ENCODE results near the gene CDC7.

Gene CDC7

GRCh38 chr1:91549041-91549735 lies 48.5 kb downstream of the CDC7 start:
- H3K4me1 ChIP-seq (ENCODE audit: insufficient read depth, low read length), result no peaks in the 10 kb centered on the region
- no peaks in the 10 kb centered on the region for H3K36me3 ChIP-seq (ENCODE audit: insufficient read depth, low read length)
- no peak overlapping the region for H3K9ac ChIP-seq (ENCODE audit: low read depth, low read length)
- H3K27me3 ChIP-seq (ENCODE audit: insufficient read depth, low read length), result no peaks in the 10 kb centered on the region
- H3K9me3 ChIP-seq (ENCODE audit: insufficient read depth, low read depth, low read length), result no peaks in the 10 kb centered on the region
- H3K27ac ChIP-seq (ENCODE audit: low read depth, low read length), result no peak overlapping the region
- 82% methylated on average over 1 of the region's 2 CpGs for WGBS
- H3K4me3 ChIP-seq (ENCODE audit: low read length), result no peak overlapping the region

GRCh38 chr1:91550961-91551360 lies 50.3 kb downstream of the CDC7 start:
- H3K9me3 ChIP-seq (ENCODE audit: insufficient read depth, low read depth, low read length), result no peaks in the 10 kb centered on the region
- H3K27ac ChIP-seq (ENCODE audit: low read depth, low read length), result no peak overlapping the region
- no peaks in the 10 kb centered on the region for H3K27me3 ChIP-seq (ENCODE audit: insufficient read depth, low read length)
- H3K9ac ChIP-seq (ENCODE audit: low read depth, low read length), result no peak overlapping the region
- H3K36me3 ChIP-seq (ENCODE audit: insufficient read depth, low read length), result no peaks in the 10 kb centered on the region
- WGBS, result 93% methylated on average over 1 of the region's 2 CpGs
- H3K4me1 ChIP-seq (ENCODE audit: insufficient read depth, low read length), result no peaks in the 10 kb centered on the region
- H3K4me3 ChIP-seq (ENCODE audit: low read length), result no peak overlapping the region

- no peaks in the 10 kb centered on the region for H3K36me3 ChIP-seq (ENCODE audit: insufficient read depth, low read length)
- no peak overlapping the region for H3K4me3 ChIP-seq (ENCODE audit: low read length)
- H3K4me1 ChIP-seq (ENCODE audit: insufficient read depth, low read length), result no peaks in the 10 kb centered on the region
- no peak overlapping the region for H3K9ac ChIP-seq (ENCODE audit: low read depth, low read length)
- no peaks in the 10 kb centered on the region for H3K9me3 ChIP-seq (ENCODE audit: insufficient read depth, low read depth, low read length)
- H3K27ac ChIP-seq (ENCODE audit: low read depth, low read length), result no peak overlapping the region
- H3K27me3 ChIP-seq (ENCODE audit: insufficient read depth, low read length), result no peaks in the 10 kb centered on the region
Measured at GRCh38 chr1:91552091-91552490, 51.4 kb downstream of the CDC7 start.

GRCh38 chr1:91552596-91552995 lies 51.9 kb downstream of the CDC7 start:
- Histone ChIP-seq H3K9me3 (ENCODE audit: insufficient read depth, low read depth, low read length) (no peaks in the 10 kb centered on the region), H3K36me3 (ENCODE audit: insufficient read depth, low read length) (no peaks in the 10 kb centered on the region), H3K27ac (ENCODE audit: low read depth, low read length) (no peak overlapping the region), H3K27me3 (ENCODE audit: insufficient read depth, low read length) (no peaks in the 10 kb centered on the region), H3K4me1 (ENCODE audit: insufficient read depth, low read length) (no peaks in the 10 kb centered on the region), H3K4me3 (ENCODE audit: low read length) (no peak overlapping the region), H3K9ac (ENCODE audit: low read depth, low read length) (no peak overlapping the region)
- WGBS, result 83% methylated on average over 1 of the region's 2 CpGs

- no peaks in the 10 kb centered on the region for H3K9me3 ChIP-seq (ENCODE audit: insufficient read depth, low read depth, low read length)
- H3K27ac ChIP-seq (ENCODE audit: low read depth, low read length), result no peak overlapping the region
- no peak overlapping the region for H3K9ac ChIP-seq (ENCODE audit: low read depth, low read length)
- no peaks in the 10 kb centered on the region for H3K4me1 ChIP-seq (ENCODE audit: insufficient read depth, low read length)
- H3K4me3 ChIP-seq (ENCODE audit: low read length), result no peak overlapping the region
- H3K27me3 ChIP-seq (ENCODE audit: insufficient read depth, low read length), result no peaks in the 10 kb centered on the region
- no peaks in the 10 kb centered on the region for H3K36me3 ChIP-seq (ENCODE audit: insufficient read depth, low read length)
- 82% methylated on average over 3 of the region's 3 CpGs for WGBS
Measured at GRCh38 chr1:91553177-91553591, 52.5 kb downstream of the CDC7 start.

- Histone ChIP-seq H3K36me3 (ENCODE audit: insufficient read depth, low read length) (no peaks in the 10 kb centered on the region), H3K27me3 (ENCODE audit: insufficient read depth, low read length) (no peaks in the 10 kb centered on the region), H3K9ac (ENCODE audit: low read depth, low read length) (no peak overlapping the region), H3K9me3 (ENCODE audit: insufficient read depth, low read depth, low read length) (no peaks in the 10 kb centered on the region), H3K4me1 (ENCODE audit: insufficient read depth, low read length) (no peaks in the 10 kb centered on the region), H3K4me3 (ENCODE audit: low read length) (no peak overlapping the region), H3K27ac (ENCODE audit: low read depth, low read length) (no peak overlapping the region)
- WGBS, result 90% methylated on average over 7 of the region's 7 CpGs
Measured at GRCh38 chr1:91555074-91555730, 54.6 kb downstream of the CDC7 start.

- Histone ChIP-seq H3K9me3 (ENCODE audit: insufficient read depth, low read depth, low read length) (no peaks in the 10 kb centered on the region), H3K9ac (ENCODE audit: low read depth, low read length) (no peak overlapping the region), H3K4me1 (ENCODE audit: insufficient read depth, low read length) (no peaks in the 10 kb centered on the region), H3K27ac (ENCODE audit: low read depth, low read length) (no peak overlapping the region), H3K36me3 (ENCODE audit: insufficient read depth, low read length) (no peaks in the 10 kb centered on the region), H3K27me3 (ENCODE audit: insufficient read depth, low read length) (no peaks in the 10 kb centered on the region), H3K4me3 (ENCODE audit: low read length) (no peak overlapping the region)
- WGBS, result 84% methylated on average over 7 of the region's 7 CpGs
Measured at GRCh38 chr1:91555821-91556531, 55.3 kb downstream of the CDC7 start.

- H3K27me3 ChIP-seq (ENCODE audit: insufficient read depth, low read length), result no peaks in the 10 kb centered on the region
- H3K9ac ChIP-seq (ENCODE audit: low read depth, low read length), result no peak overlapping the region
- no peaks in the 10 kb centered on the region for H3K4me1 ChIP-seq (ENCODE audit: insufficient read depth, low read length)
- 95% methylated on average over 2 of the region's 2 CpGs for WGBS
- no peak overlapping the region for H3K4me3 ChIP-seq (ENCODE audit: low read length)
- no peaks in the 10 kb centered on the region for H3K9me3 ChIP-seq (ENCODE audit: insufficient read depth, low read depth, low read length)
- no peak overlapping the region for H3K27ac ChIP-seq (ENCODE audit: low read depth, low read length)
- H3K36me3 ChIP-seq (ENCODE audit: insufficient read depth, low read length), result no peaks in the 10 kb centered on the region
Measured at GRCh38 chr1:91556556-91556955, 55.9 kb downstream of the CDC7 start.

- no peak overlapping the region for H3K9ac ChIP-seq (ENCODE audit: low read depth, low read length)
- no peaks in the 10 kb centered on the region for H3K9me3 ChIP-seq (ENCODE audit: insufficient read depth, low read depth, low read length)
- no peak overlapping the region for H3K4me3 ChIP-seq (ENCODE audit: low read length)
- H3K36me3 ChIP-seq (ENCODE audit: insufficient read depth, low read length), result no peaks in the 10 kb centered on the region
- no peaks in the 10 kb centered on the region for H3K27me3 ChIP-seq (ENCODE audit: insufficient read depth, low read length)
- no peaks in the 10 kb centered on the region for H3K4me1 ChIP-seq (ENCODE audit: insufficient read depth, low read length)
- no peak overlapping the region for H3K27ac ChIP-seq (ENCODE audit: low read depth, low read length)
- 89% methylated on average over 5 of the region's 5 CpGs for WGBS
Measured at GRCh38 chr1:91557039-91557690, 56.5 kb downstream of the CDC7 start.

- no peaks in the 10 kb centered on the region for H3K36me3 ChIP-seq (ENCODE audit: insufficient read depth, low read length)
- H3K27ac ChIP-seq (ENCODE audit: low read depth, low read length), result no peak overlapping the region
- no peaks in the 10 kb centered on the region for H3K27me3 ChIP-seq (ENCODE audit: insufficient read depth, low read length)
- no peaks in the 10 kb centered on the region for H3K9me3 ChIP-seq (ENCODE audit: insufficient read depth, low read depth, low read length)
- H3K9ac ChIP-seq (ENCODE audit: low read depth, low read length), result no peak overlapping the region
- H3K4me3 ChIP-seq (ENCODE audit: low read length), result no peak overlapping the region
- no peaks in the 10 kb centered on the region for H3K4me1 ChIP-seq (ENCODE audit: insufficient read depth, low read length)
- no CpG with 5 or more reads among the region's 1 CpG for WGBS
Measured at GRCh38 chr1:91557826-91558225, 57.2 kb downstream of the CDC7 start.
